Activated T-cell treated with anti-CD3 and anti-CD28 coated beads, Interleukin-2, amount 50 U/mL, for 24 hours (primary cell): ENCODE results near the gene PIEZO2.

Source experiments
- DNase-seq: peaks from one replicate; pipeline ENCODE4 v3.0.0-alpha.2; 2020
- H3K27ac Mint-ChIP-seq: 2 replicates; pipeline ENCODE4 v1.8.0; 2020; ENCODE audit warnings: mild to moderate bottlenecking, mixed read lengths
- H3K27me3 Mint-ChIP-seq: 2 replicates; pipeline ENCODE4 v1.8.0; 2020; ENCODE audit warnings: mixed read lengths
- H3K36me3 Mint-ChIP-seq: 2 replicates; pipeline ENCODE4 v1.8.0; 2020; ENCODE audit warnings: low read depth, mixed read lengths
- H3K4me1 Mint-ChIP-seq: 2 replicates; pipeline ENCODE4 v1.8.0; 2020; ENCODE audit warnings: low read depth, mixed read lengths
- H3K4me3 Mint-ChIP-seq: 2 replicates; pipeline ENCODE4 v1.8.0; 2020; ENCODE audit warnings: mild to moderate bottlenecking, moderate library complexity, mixed read lengths
- H3K9me3 Mint-ChIP-seq: 2 replicates; pipeline ENCODE4 v1.8.0; 2020; ENCODE audit warnings: mixed read lengths

The PIEZO2 gene

DNA sequence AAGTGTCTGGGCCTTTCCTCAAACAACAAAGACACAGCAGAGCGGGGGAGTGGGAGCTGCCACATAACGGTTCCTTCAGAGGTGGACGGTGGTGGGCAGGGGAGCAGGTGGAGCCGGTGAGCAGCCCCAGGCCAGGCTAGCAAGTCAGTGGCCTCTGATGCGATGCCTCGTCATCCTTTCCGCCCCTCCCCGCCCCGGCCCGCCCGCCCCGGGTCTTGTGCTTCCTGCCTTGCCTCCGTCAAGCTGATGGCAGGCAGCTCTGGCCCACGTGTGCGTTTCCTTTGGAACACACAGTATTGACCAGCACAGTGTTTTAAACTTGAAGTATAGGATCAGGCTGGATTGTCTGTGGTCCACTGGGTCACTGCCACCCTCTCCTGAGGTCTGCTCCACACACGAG is 38.9 kb downstream of the PIEZO2 start:
- H3K4me3 Mint-ChIP-seq = no peak overlapping the region
- DNase-seq = no peak
- no peaks in the 10 kb centered on the region for H3K27me3 Mint-ChIP-seq
- no peaks in the 10 kb centered on the region for H3K36me3 Mint-ChIP-seq
- no peaks in the 10 kb centered on the region for H3K4me1 Mint-ChIP-seq
- no peaks in the 10 kb centered on the region for H3K9me3 Mint-ChIP-seq
- no peak overlapping the region for H3K27ac Mint-ChIP-seq

DNA sequence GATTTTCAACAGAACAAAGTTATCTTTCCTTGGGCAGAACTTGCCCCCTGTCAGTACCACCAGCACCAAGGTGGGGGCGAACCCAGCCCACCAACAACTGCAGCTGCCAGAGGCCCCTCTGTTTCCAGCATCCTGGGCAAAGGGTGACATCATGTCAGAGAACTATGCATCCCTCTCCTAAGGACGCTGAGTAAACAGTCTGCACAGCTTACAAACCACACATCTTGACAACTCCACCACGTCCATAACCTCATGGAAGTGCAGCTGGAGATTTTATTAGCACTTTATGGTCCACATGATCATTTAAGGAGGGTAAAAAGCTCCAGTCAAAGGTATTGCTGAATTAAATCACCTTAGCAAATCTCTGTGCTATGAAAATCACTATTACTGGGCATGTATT is 40.4 kb downstream of the PIEZO2 start:
- H3K4me3 Mint-ChIP-seq = no peak overlapping the region
- H3K4me1 Mint-ChIP-seq = no peaks in the 10 kb centered on the region
- no peak for DNase-seq
- no peaks in the 10 kb centered on the region for H3K27me3 Mint-ChIP-seq
- H3K27ac Mint-ChIP-seq = no peak overlapping the region
- H3K9me3 Mint-ChIP-seq = no peaks in the 10 kb centered on the region
- H3K36me3 Mint-ChIP-seq = no peaks in the 10 kb centered on the region

DNA sequence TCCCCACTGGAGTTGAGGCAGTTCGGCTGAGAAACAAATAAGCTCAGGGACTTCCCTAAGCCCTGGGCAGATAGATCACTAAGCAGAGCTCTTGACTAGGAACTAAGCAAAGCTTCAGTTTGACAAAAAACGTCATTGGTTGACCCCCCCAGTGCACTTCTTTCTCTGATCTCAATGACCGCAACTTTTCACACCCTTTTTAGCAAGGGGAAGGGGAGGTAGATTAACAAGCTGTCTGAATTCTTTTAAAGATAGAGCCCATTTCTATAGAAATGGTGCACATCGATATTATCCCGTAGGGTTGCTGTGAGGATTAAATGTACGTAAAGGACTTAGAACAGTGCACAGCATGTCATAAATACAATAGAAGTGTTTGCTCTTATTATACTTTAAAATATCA is 42.5 kb downstream of the PIEZO2 start:
- Mint-ChIP-seq H3K36me3 (no peaks in the 10 kb centered on the region), H3K4me1 (no peaks in the 10 kb centered on the region), H3K27ac (no peak overlapping the region), H3K27me3 (no peaks in the 10 kb centered on the region), H3K9me3 (no peaks in the 10 kb centered on the region), H3K4me3 (no peak overlapping the region)
- DNase-seq = no peak

DNA sequence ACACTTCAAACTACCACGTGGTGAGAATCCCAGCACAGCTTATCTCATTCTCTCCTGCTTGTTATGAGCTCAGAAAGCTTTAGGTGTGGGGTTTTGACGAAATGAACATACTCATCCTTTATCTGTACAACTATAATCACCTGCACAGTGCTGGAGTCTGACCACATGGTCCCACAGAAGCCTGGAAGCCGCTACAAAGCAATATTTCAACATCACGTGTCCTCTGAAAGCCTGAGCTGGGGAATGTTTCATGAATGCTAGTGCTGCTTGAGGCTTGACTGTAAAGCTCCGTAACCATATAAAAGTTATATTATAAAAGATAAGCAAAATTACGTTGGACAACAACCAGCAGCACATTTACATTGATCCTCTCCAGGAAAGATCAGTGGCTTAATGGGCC is 43.9 kb downstream of the PIEZO2 start:
- Mint-ChIP-seq H3K4me3 (no peak overlapping the region), H3K36me3 (no peaks in the 10 kb centered on the region), H3K4me1 (no peaks in the 10 kb centered on the region), H3K9me3 (no peaks in the 10 kb centered on the region), H3K27me3 (no peaks in the 10 kb centered on the region), H3K27ac (no peak overlapping the region)
- no peak for DNase-seq

DNA sequence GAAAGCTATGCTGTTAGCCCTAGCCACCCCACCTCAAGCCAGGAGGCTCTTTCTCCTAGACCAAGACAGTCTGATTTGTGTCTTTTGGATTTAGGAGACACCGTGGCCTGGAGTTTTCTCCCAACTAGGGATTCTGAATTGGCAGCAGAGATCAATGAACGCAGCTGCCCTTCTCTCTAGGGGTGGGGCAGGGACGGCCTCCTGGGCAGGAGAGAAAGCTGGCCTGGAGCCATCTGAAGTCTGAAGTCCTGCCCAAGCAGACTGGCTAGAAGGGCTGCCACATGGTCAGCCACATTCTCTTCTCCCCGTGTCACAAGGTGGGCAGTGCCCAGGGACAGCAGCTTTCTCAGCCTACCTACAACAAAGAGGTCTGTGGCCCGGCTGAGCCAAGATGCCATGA is 45.1 kb downstream of the PIEZO2 start:
- no peak overlapping the region for H3K27ac Mint-ChIP-seq
- no peaks in the 10 kb centered on the region for H3K27me3 Mint-ChIP-seq
- no peaks in the 10 kb centered on the region for H3K4me1 Mint-ChIP-seq
- no peaks in the 10 kb centered on the region for H3K9me3 Mint-ChIP-seq
- no peak overlapping the region for H3K4me3 Mint-ChIP-seq
- H3K36me3 Mint-ChIP-seq = no peaks in the 10 kb centered on the region
- DNase-seq = no peak

DNA sequence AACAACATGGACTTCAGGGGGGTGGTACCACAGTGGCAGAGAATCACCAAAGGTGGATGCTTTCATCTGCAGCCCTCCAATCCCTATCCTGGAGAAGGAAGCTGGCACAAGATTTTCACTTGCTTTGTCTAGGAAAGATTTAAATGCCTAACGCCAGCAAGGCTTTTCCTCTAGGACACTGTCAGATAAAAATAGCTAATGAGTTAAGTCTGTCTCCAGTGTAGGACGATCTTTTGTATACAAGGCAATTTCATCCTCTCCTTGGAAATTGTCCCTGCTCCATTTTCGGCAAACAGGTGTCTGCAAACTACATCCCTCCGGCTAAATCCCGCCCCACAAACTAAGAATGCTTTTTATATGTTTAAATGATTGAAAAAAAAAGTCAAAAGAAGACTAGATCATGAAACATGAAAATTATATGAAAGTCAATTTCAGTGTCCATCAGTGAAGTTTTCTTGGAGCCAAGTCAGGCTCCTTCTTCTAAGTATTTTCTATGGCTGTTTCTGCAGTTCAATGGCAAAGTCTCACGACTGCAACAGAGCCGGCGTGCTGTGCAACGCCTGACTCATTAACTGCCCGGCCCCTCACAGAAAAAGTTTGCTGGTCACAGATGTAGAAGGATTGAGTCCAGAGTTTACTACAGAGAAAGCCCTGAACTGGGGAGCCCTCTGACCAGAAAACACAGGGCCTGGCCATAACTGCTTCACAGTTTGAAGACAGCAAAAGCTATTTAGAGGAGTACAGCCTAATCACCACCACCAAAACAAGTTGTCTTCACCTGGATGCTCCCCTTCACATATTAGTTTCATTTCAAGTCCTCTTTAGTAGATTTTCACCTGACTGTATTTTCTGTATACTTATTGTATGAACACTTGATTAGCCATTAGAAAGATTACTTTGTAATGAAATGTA is 52.3 kb downstream of the PIEZO2 start:
- no peaks in the 10 kb centered on the region for H3K4me1 Mint-ChIP-seq
- no peaks in the 10 kb centered on the region for H3K9me3 Mint-ChIP-seq
- no peak overlapping the region for H3K4me3 Mint-ChIP-seq
- no peaks in the 10 kb centered on the region for H3K36me3 Mint-ChIP-seq
- DNase-seq = no peak
- H3K27me3 Mint-ChIP-seq = no peaks in the 10 kb centered on the region
- no peak overlapping the region for H3K27ac Mint-ChIP-seq

DNA sequence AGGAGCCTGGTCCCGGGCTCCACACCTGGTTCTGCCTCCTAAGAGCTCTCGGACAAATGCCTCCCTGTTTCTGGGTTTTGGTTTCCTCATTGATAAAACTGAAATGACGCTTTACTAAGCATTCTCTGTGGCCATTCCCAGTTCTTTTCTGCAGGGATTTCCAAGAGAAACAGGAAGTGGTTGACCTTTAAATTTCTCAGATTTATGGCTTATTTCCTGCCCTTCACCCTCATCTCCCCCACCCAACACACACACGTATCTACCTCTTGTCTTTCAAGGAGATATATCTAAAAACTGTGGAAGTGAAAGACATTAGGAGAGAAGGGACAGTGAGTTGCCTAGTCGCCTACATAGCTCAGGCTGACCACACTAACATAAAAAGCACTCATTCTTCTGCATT is 53.0 kb downstream of the PIEZO2 start:
- Mint-ChIP-seq H3K27me3 (no peaks in the 10 kb centered on the region), H3K4me1 (no peaks in the 10 kb centered on the region), H3K36me3 (no peaks in the 10 kb centered on the region), H3K27ac (no peak overlapping the region), H3K4me3 (no peak overlapping the region), H3K9me3 (no peaks in the 10 kb centered on the region)
- no peak for DNase-seq

DNA sequence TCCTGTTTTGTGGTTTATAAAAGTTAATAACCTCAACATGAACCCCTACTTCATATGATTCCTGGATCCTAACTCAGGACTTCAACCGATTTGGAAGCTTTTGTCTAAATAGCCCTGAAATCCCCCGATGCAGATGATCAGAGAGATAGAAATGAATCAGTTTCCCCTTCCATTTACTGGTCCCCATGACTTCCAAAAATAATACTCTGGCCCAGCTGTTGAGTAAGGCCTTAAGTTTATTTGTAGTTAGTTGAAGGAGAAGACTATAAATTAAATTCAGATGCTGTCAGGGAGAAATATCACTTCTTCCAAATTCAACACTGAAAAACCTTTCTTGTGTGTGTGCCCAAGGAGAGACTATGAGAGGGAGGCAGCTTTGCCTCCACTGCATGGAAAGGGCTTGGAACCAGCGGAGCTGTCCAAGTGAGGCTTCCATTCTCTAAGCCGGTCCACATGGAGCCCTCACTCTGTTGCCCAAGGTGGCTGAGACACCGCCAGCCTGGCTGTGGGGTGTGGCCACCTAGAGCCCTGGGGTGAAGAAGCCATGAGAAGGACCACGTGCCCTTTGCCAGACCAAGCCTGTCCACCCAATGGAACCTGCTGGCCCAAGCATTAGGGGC is 53.6 kb downstream of the PIEZO2 start:
- Mint-ChIP-seq H3K4me1 (no peaks in the 10 kb centered on the region), H3K27ac (no peak overlapping the region), H3K27me3 (no peaks in the 10 kb centered on the region), H3K36me3 (no peaks in the 10 kb centered on the region), H3K4me3 (no peak overlapping the region), H3K9me3 (no peaks in the 10 kb centered on the region)
- DNase-seq = no peak

DNA sequence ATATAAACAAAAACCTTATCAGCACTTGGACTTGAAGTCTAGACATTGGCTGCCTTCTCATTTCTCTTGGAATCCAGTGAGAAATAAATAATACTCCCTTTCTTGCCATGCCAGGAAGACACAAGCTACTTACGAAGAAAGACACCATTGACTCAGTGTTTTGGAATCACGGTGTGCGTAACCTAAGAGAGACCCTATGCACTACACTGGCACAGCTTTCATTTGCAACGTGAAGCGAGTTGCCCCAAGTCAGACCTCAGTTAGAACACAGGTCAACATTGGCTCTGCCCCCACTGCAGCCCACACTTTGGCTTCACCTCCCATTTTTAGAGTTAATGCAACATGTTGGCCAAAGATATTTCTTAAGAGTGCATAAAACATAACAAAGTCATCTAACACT is 54.2 kb downstream of the PIEZO2 start:
- Mint-ChIP-seq H3K36me3 (no peaks in the 10 kb centered on the region), H3K27ac (no peak overlapping the region), H3K4me1 (no peaks in the 10 kb centered on the region), H3K27me3 (no peaks in the 10 kb centered on the region), H3K9me3 (no peaks in the 10 kb centered on the region), H3K4me3 (no peak overlapping the region)
- no peak for DNase-seq

DNA sequence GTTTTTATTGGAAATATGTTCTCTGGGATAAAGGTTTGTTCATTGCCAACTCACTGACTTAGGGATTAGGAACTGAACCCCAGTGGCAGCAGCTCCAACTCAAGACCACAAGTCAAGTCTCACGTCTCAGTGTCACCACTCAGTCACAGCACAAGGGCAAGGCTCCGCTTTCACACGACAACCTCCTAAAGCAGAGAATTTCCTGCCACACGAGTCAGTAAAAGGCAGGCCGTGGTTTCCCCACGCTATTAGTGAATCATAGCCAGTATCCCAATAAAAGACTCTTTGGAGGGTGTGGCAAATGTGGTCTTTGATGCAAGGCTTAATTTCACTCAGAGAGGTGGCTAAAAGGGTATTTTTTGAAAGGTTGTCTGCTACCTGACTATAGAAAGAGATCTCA is 57.6 kb downstream of the PIEZO2 start:
- Mint-ChIP-seq H3K27me3 (peaks cover 10% of the 10 kb centered on the region), H3K27ac (no peak overlapping the region), H3K9me3 (no peaks in the 10 kb centered on the region), H3K4me3 (no peak overlapping the region), H3K36me3 (no peaks in the 10 kb centered on the region), H3K4me1 (no peaks in the 10 kb centered on the region)
- DNase-seq = no peak

DNA sequence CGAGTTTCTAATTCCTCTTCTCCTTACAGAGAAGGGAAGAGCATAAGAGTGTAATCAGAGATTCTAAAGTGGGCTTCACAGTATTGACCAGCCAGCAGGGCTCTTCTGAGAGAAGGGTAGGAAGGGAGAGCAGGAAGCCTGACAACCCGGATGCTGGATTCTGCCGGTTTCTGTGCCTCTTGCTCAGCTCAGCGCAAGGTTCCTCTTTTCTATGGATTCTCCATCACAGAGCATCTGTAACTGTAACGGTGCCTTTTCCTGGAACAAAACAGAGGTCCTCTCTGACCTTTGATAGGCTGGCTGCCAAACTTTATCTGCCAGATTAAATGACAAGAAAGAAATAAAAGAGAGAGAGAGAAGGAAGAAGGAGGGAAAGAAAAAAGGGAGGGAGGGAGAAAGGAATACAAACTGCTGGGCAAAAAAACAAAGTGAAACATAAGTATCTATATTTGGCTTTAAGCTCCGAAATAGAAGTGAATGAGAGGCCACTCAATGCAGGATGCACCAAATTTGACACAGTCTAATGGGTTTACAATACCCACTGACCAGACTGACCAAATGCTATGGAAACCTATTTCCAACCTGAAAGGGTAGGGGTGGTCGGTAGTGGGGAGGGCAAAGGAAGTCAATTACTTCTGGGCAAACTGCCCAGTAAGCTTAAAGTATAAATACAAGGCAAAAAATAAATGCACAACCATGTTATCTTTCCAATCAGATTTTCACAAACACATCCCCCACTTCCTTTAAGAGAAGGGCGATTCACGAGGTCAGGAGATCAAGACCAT is 59.2 kb downstream of the PIEZO2 start:
- H3K36me3 Mint-ChIP-seq = no peaks in the 10 kb centered on the region
- no peak overlapping the region for H3K27ac Mint-ChIP-seq
- H3K4me3 Mint-ChIP-seq = no peak overlapping the region
- H3K27me3 Mint-ChIP-seq = peaks cover 10% of the 10 kb centered on the region
- H3K9me3 Mint-ChIP-seq = no peaks in the 10 kb centered on the region
- no peaks in the 10 kb centered on the region for H3K4me1 Mint-ChIP-seq
- no peak for DNase-seq

DNA sequence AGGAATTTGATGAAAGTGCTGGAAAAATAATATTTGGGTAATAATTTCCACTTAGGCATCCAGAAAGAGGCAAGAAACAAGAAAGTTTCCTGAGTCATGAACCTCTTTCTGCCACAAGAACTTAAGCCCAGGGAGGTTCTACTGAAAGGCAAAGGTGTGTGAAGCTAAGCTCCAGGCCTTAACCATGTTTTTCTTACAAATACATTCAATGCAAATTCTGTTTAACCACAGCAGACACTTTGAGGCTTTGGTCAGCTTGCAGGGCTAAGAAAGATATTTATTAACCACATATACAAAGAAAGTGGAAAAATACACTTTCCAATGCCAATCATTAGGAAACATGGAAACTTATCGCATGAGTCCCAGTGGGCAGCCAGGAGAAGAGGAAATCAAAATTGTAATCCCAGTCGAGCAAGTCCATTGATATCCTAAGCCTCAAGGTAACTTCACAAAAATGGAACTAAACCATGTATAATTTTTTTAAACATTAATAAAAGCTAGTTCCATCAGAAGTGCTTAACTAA is 68.3 kb downstream of the PIEZO2 start:
- no peak for DNase-seq
- no peaks in the 10 kb centered on the region for H3K36me3 Mint-ChIP-seq
- H3K4me3 Mint-ChIP-seq = no peak overlapping the region
- H3K9me3 Mint-ChIP-seq = no peaks in the 10 kb centered on the region
- no peak overlapping the region for H3K27ac Mint-ChIP-seq
- H3K27me3 Mint-ChIP-seq = peaks cover 7% of the 10 kb centered on the region
- no peaks in the 10 kb centered on the region for H3K4me1 Mint-ChIP-seq

DNA sequence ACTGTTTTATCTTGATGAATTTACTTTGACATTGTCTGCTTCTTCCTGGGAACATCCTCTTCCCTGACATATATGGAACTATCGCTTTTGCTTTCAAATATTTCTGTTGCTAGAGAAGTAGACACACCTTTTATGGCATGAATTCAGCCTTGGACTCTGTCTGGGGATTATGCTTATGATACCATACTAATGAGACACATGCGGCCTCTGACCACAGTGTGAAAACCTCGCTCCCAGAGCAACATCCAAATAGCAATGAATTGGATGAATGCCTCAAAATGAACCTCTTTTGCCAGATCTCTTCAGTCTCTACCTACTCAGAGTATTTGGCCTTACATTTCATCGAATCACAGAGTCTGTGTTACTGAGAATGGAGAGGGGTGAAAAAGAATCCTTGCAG is 70.9 kb downstream of the PIEZO2 start:
- Mint-ChIP-seq H3K27me3 (peaks cover 5% of the 10 kb centered on the region), H3K27ac (no peak overlapping the region), H3K36me3 (no peaks in the 10 kb centered on the region), H3K4me3 (no peak overlapping the region), H3K4me1 (no peaks in the 10 kb centered on the region), H3K9me3 (no peaks in the 10 kb centered on the region)
- no peak for DNase-seq

DNA sequence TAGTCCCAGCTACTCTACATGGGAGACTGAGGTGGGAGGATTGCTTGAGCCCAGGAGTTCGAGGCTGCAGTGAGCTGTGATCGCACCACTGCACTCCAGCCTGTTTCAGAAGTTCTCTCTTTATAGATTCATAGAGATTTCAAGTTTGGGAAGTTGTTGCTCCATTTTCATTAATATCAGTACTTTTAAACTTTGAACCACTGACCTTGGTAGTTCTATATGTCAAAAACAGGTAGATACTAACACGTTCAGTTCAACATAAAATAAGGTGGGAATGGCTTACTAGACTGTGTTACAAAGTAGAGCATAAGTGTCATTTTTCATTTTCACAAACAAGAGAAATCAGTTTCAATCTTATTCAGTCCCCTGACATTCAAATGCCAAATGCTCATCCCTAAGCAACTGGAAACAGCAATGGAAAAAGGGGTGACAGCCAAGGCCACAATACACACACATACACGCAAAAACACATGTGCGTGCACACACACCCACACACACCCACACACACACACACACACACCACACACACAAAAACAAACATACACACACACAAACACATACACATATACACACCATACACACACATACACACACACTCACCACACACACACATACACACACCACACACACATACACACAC is 71.7 kb downstream of the PIEZO2 start:
- no peak overlapping the region for H3K4me3 Mint-ChIP-seq
- no peak overlapping the region for H3K27ac Mint-ChIP-seq
- no peaks in the 10 kb centered on the region for H3K4me1 Mint-ChIP-seq
- H3K27me3 Mint-ChIP-seq = no peaks in the 10 kb centered on the region
- H3K36me3 Mint-ChIP-seq = no peaks in the 10 kb centered on the region
- no peak for DNase-seq
- H3K9me3 Mint-ChIP-seq = no peaks in the 10 kb centered on the region
